ENCODE measurements around the gene RASA4B.
"Not testable (repeated sequence)": the region's sequence is repeated elsewhere in the genome, so short reads cannot be mapped to it uniquely, and the experiment has no call there.

RASA4B gene

GRCh38 chr7:102511860-102512522 is 5.6 kb downstream of the RASA4B start:
- DNase-seq, result not testable (repeated sequence)

GRCh38 chr7:102510575-102510974 is 7.0 kb downstream of the RASA4B start:
- DNase-seq, result not testable (repeated sequence)

- DNase-seq, result not testable (repeated sequence)
Observed at GRCh38 chr7:102507410-102508088, 10.0 kb downstream of the RASA4B start.

GRCh38 chr7:102505298-102506185 is 12.0 kb downstream of the RASA4B start:
- DNase-seq, result not testable (repeated sequence)

GRCh38 chr7:102503141-102503540 is 14.4 kb downstream of the RASA4B start:
- not testable (repeated sequence) for DNase-seq

- not testable (repeated sequence) for DNase-seq
Observed at GRCh38 chr7:102498321-102498720, 19.3 kb downstream of the RASA4B start.

- DNase-seq, result not testable (repeated sequence)
Observed at GRCh38 chr7:102497308-102497707, 20.3 kb downstream of the RASA4B start.

GRCh38 chr7:102496861-102497260 is 20.7 kb downstream of the RASA4B start:
- not testable (repeated sequence) for DNase-seq

- DNase-seq, result not testable (repeated sequence)
Observed at GRCh38 chr7:102494473-102495149, 23.0 kb downstream of the RASA4B start.

- DNase-seq, result not testable (repeated sequence)
Observed at GRCh38 chr7:102494026-102494425, 23.6 kb downstream of the RASA4B start.

GRCh38 chr7:102493220-102493935 is 24.2 kb downstream of the RASA4B start:
- not testable (repeated sequence) for DNase-seq

GRCh38 chr7:102490529-102491075 is 27.0 kb downstream of the RASA4B start:
- not testable (repeated sequence) for DNase-seq

- not testable (repeated sequence) for DNase-seq
Observed at GRCh38 chr7:102484317-102484716, 33.3 kb downstream of the RASA4B start.

GRCh38 chr7:102481962-102482361 is 35.6 kb downstream of the RASA4B start:
- not testable (repeated sequence) for DNase-seq

GRCh38 chr7:102479982-102480637 is 37.5 kb downstream of the RASA4B start:
- not testable (repeated sequence) for DNase-seq

GRCh38 chr7:102479209-102479584 is 38.4 kb downstream of the RASA4B start:
- DNase-seq, result not testable (repeated sequence)

- peak; percentile 53 for DNase-seq
Observed at GRCh38 chr7:102478314-102479208, 39.0 kb downstream of the RASA4B start, which contains the start of gene POLR2J. POLR2J (minus strand) TSS chr7:102478922; CDS start chr7:102478860, 62 bp downstream.

GRCh38 chr7:102474736-102475435 is 42.7 kb downstream of the RASA4B start:
- DNase-seq, result not testable (repeated sequence)

- DNase-seq, result not testable (repeated sequence)
Observed at GRCh38 chr7:102474116-102474515, 43.5 kb downstream of the RASA4B start.

Measured in fibroblast of skin of back (primary cell).